ENCODE results near the gene RNF151.
"Not testable (repeated sequence)": the region's sequence is repeated elsewhere in the genome, so short reads cannot be mapped to it uniquely, and the experiment has no call there.

RNF151 gene

GRCh38 chr16:1939833-1940232, 26.8 kb upstream of the RNF151 start:
- H3K36me3 ChIP-seq (ENCODE audit: control insufficient read depth, insufficient read depth, low read length): peaks cover 26% of the 10 kb centered on the region
- H3K27me3 ChIP-seq (ENCODE audit: control insufficient read depth, insufficient read depth, low read length); H3K4me1 ChIP-seq (ENCODE audit: control insufficient read depth, insufficient read depth, low read length); H3K9ac ChIP-seq (ENCODE audit: low read depth, low read length); H3K4me3 ChIP-seq (ENCODE audit: low read depth, low read length); H3K9me3 ChIP-seq (ENCODE audit: control insufficient read depth, insufficient read depth, low read length); H3K27ac ChIP-seq (ENCODE audit: low read depth, low read length): not testable (repeated sequence)

GRCh38 chr16:1940273-1941161, 26.1 kb upstream of the RNF151 start:
- H3K4me1 ChIP-seq (ENCODE audit: control insufficient read depth, insufficient read depth, low read length): peaks cover 9% of the 10 kb centered on the region
- no peak overlapping the region for H3K4me3 ChIP-seq (ENCODE audit: low read depth, low read length)
- H3K9ac ChIP-seq (ENCODE audit: low read depth, low read length): no peak overlapping the region
- no peaks in the 10 kb centered on the region for H3K27me3 ChIP-seq (ENCODE audit: control insufficient read depth, insufficient read depth, low read length)
- no peak overlapping the region for H3K27ac ChIP-seq (ENCODE audit: low read depth, low read length)
- no peaks in the 10 kb centered on the region for H3K9me3 ChIP-seq (ENCODE audit: control insufficient read depth, insufficient read depth, low read length)
- H3K36me3 ChIP-seq (ENCODE audit: control insufficient read depth, insufficient read depth, low read length): peaks cover 26% of the 10 kb centered on the region

- H3K27ac ChIP-seq (ENCODE audit: low read depth, low read length): no peak overlapping the region
- no peaks in the 10 kb centered on the region for H3K27me3 ChIP-seq (ENCODE audit: control insufficient read depth, insufficient read depth, low read length)
- H3K9me3 ChIP-seq (ENCODE audit: control insufficient read depth, insufficient read depth, low read length): no peaks in the 10 kb centered on the region
- H3K4me1 ChIP-seq (ENCODE audit: control insufficient read depth, insufficient read depth, low read length): peaks cover 9% of the 10 kb centered on the region
- H3K36me3 ChIP-seq (ENCODE audit: control insufficient read depth, insufficient read depth, low read length): peaks cover 26% of the 10 kb centered on the region
- H3K9ac ChIP-seq (ENCODE audit: low read depth, low read length): no peak overlapping the region
- no peak overlapping the region; the same call in 1 of the 2 replicates for H3K4me3 ChIP-seq (ENCODE audit: low read depth, low read length)
These were observed 25.3 kb upstream of the RNF151 start for GRCh38 chr16:1941162-1942046.

GRCh38 chr16:1942047-1942809, 24.4 kb upstream of the RNF151 start:
- Histone ChIP-seq H3K4me3 (ENCODE audit: low read depth, low read length) (peak overlapping the region; percentile 78), H3K27me3 (ENCODE audit: control insufficient read depth, insufficient read depth, low read length) (no peaks in the 10 kb centered on the region), H3K27ac (ENCODE audit: low read depth, low read length) (no peak overlapping the region), H3K4me1 (ENCODE audit: control insufficient read depth, insufficient read depth, low read length) (peaks cover 9% of the 10 kb centered on the region), H3K36me3 (ENCODE audit: control insufficient read depth, insufficient read depth, low read length) (peaks cover 26% of the 10 kb centered on the region), H3K9ac (ENCODE audit: low read depth, low read length) (no peak overlapping the region), H3K9me3 (ENCODE audit: control insufficient read depth, insufficient read depth, low read length) (no peaks in the 10 kb centered on the region)

- no peak within 1 kb of the TSS for H3K27ac ChIP-seq (ENCODE audit: low read depth, low read length)
- H3K9me3 ChIP-seq (ENCODE audit: control insufficient read depth, insufficient read depth, low read length): no peaks in the 10 kb centered on the region
- peaks cover 9% of the 10 kb centered on the region for H3K4me1 ChIP-seq (ENCODE audit: control insufficient read depth, insufficient read depth, low read length)
- no peaks in the 10 kb centered on the region for H3K27me3 ChIP-seq (ENCODE audit: control insufficient read depth, insufficient read depth, low read length)
- no peak within 1 kb of the TSS for H3K9ac ChIP-seq (ENCODE audit: low read depth, low read length)
- H3K4me3 ChIP-seq (ENCODE audit: low read depth, low read length): peak within 1 kb of the TSS; percentile 78
- peaks cover 21% of the 10 kb centered on the region for H3K36me3 ChIP-seq (ENCODE audit: control insufficient read depth, insufficient read depth, low read length)
These were observed 23.6 kb upstream of the RNF151 start, which contains the start of gene MSRB1 for GRCh38 chr16:1942810-1943726. TSS of gene MSRB1 (minus strand) at chr16:1943199. CDS start at chr16:1943156, 43 bp downstream.

GRCh38 chr16:1944612-1945199, 21.9 kb upstream of the RNF151 start:
- Histone ChIP-seq H3K27me3 (ENCODE audit: control insufficient read depth, insufficient read depth, low read length) (no peaks in the 10 kb centered on the region), H3K27ac (ENCODE audit: low read depth, low read length) (no peak overlapping the region), H3K4me3 (ENCODE audit: low read depth, low read length) (no peak overlapping the region), H3K4me1 (ENCODE audit: control insufficient read depth, insufficient read depth, low read length) (peaks cover 9% of the 10 kb centered on the region), H3K36me3 (ENCODE audit: control insufficient read depth, insufficient read depth, low read length) (0 out of 2 replicates have a peak, but pooled peaks cover 6% of the 10 kb centered on the region), H3K9me3 (ENCODE audit: control insufficient read depth, insufficient read depth, low read length) (no peaks in the 10 kb centered on the region), H3K9ac (ENCODE audit: low read depth, low read length) (no peak overlapping the region)

GRCh38 chr16:1945559-1946391, 20.9 kb upstream of the RNF151 start:
- Histone ChIP-seq H3K4me3 (ENCODE audit: low read depth, low read length) (no peak overlapping the region), H3K9me3 (ENCODE audit: control insufficient read depth, insufficient read depth, low read length) (no peaks in the 10 kb centered on the region), H3K27ac (ENCODE audit: low read depth, low read length) (no peak overlapping the region), H3K9ac (ENCODE audit: low read depth, low read length) (no peak overlapping the region), H3K4me1 (ENCODE audit: control insufficient read depth, insufficient read depth, low read length) (peaks cover 9% of the 10 kb centered on the region), H3K27me3 (ENCODE audit: control insufficient read depth, insufficient read depth, low read length) (no peaks in the 10 kb centered on the region), H3K36me3 (ENCODE audit: control insufficient read depth, insufficient read depth, low read length) (0 out of 2 replicates have a peak, but pooled peaks cover 1% of the 10 kb centered on the region)

GRCh38 chr16:1946495-1947368, 19.9 kb upstream of the RNF151 start:
- Histone ChIP-seq H3K9me3 (ENCODE audit: control insufficient read depth, insufficient read depth, low read length) (no peaks in the 10 kb centered on the region), H3K27ac (ENCODE audit: low read depth, low read length) (no peak overlapping the region), H3K36me3 (ENCODE audit: control insufficient read depth, insufficient read depth, low read length) (no peaks in the 10 kb centered on the region), H3K4me1 (ENCODE audit: control insufficient read depth, insufficient read depth, low read length) (peaks cover 9% of the 10 kb centered on the region), H3K4me3 (ENCODE audit: low read depth, low read length) (no peak overlapping the region), H3K27me3 (ENCODE audit: control insufficient read depth, insufficient read depth, low read length) (no peaks in the 10 kb centered on the region), H3K9ac (ENCODE audit: low read depth, low read length) (no peak overlapping the region)
